K562 (cell line): ENCODE measurements around the gene DNAJC18. TPM values are rescaled to one million over a fixed set of nuclear protein-coding genes. Genes with fewer than 3 reads are reported as not detected.

Experiments used
- ATAC-seq: fragments of 200-7000 bp; cut with Tn5 transposase; 3 replicates; pipeline ENCODE4 v1.9.1; 2020; ENCODE audit warnings: moderate library complexity
- BruUV-seq: library from RNA; stranded (reverse); fragments of 400-500 nt; replicated peaks from 2 replicates; lab custom pipeline; 2021; lab: Mats Ljungman, UMichigan
- CTCF ChIA-PET: fragments of 300-600 bp; formaldehyde crosslinking; extraction: SDS; loops from one replicate; lab custom pipeline; 2021; ENCODE audit warnings: low intra/inter-chr PET ratio; lab: Yijun Ruan, JAX
- POLR2A ChIA-PET: fragments of 300-600, 350-650 bp; sonication (Branson Sonifier 250); formaldehyde crosslinking; extraction: SDS; loops from one replicate; lab custom pipeline; 2021; ENCODE audit warnings: antibody characterized with exemption, inconsistent platforms; lab: Yijun Ruan, JAX
- DNase-seq, 4 experiments: peaks; one replicate each; pipeline versions ENCODE4 v3.0.0 to v3.0.0-alpha.2; 2011 to 2018; ENCODE audit warnings: low spot score in 3 of 4, mixed read lengths in 3 of 4; ENCODE audit errors: extremely low read depth in 1 of 4
- FAIRE-seq: peaks from 2 replicates; lab custom pipeline; 2011; peaks lifted over from hg19 to GRCh38; lab: Jason Lieb, UNC
- H2AFZ ChIP-seq: 2 replicates; pipeline ENCODE4 v1.6.0; 2011; ENCODE audit warnings: low read depth, low read length, control low read depth, inconsistent platforms
- H3K27ac ChIP-seq: fragments of 200-600 bp; 3 replicates; pipeline ENCODE4 v1.8.0; 2011; ENCODE audit warnings: low read depth, mild to moderate bottlenecking, control low read depth, inconsistent platforms, low read length, moderate library complexity, mixed read lengths; ENCODE audit errors: extremely low read depth
- H3K27me3 ChIP-seq, 2 experiments: fragments of 300-600 bp in 1 of 2; 2 replicates in 1 of 2; 3 replicates in 1 of 2; pipeline versions ENCODE4 v1.6.0 to v1.8.0; 2011; ENCODE audit warnings: inconsistent platforms in 2 of 2, low read length in 2 of 2, mild to moderate bottlenecking in 1 of 2, mixed read lengths in 1 of 2, moderate library complexity in 1 of 2; ENCODE audit not compliant: control insufficient read depth in 2 of 2, insufficient read depth in 2 of 2
- H3K36me3 ChIP-seq: fragments of 300-600 bp; 3 replicates; pipeline ENCODE4 v1.8.0; 2011; ENCODE audit warnings: mild to moderate bottlenecking, low read length, inconsistent platforms; ENCODE audit not compliant: control insufficient read depth, insufficient read depth
- H3K4me1 ChIP-seq, 2 experiments: fragments of 200-600 bp in 1 of 2; replicated peaks in 1 of 2; 2 replicates in 1 of 2; 3 replicates in 1 of 2; pipeline versions ENCODE4 v1.5.1 to v1.8.0; 2011; ENCODE audit warnings: inconsistent platforms in 2 of 2, low read length in 2 of 2, mild to moderate bottlenecking in 1 of 2, mixed read lengths in 1 of 2, moderate library complexity in 1 of 2; ENCODE audit not compliant: control insufficient read depth in 2 of 2, insufficient read depth in 2 of 2
- H3K4me2 ChIP-seq: 2 replicates; pipeline ENCODE4 v1.6.1; 2011; ENCODE audit warnings: low read length, control low read depth, inconsistent platforms, mixed read lengths; ENCODE audit not compliant: insufficient read depth
- H3K4me3 ChIP-seq: fragments of 200-600 bp; sonication (generic), shearing (Covaris generic); 2 replicates; pipeline ENCODE4 v1.5.1; 2016; ENCODE audit warnings: control low read depth, inconsistent platforms
- H3K79me2 ChIP-seq: fragments of 200-600 bp; 3 replicates; pipeline ENCODE4 v1.8.0; 2011; ENCODE audit warnings: low read length, inconsistent platforms; ENCODE audit not compliant: control insufficient read depth, insufficient read depth
- H3K9ac ChIP-seq, 2 experiments: 2 replicates each; pipeline versions ENCODE4 v1.6.0 to v1.6.1; 2011; ENCODE audit warnings: low read depth in 2 of 2, low read length in 2 of 2, control low read depth in 1 of 2, inconsistent platforms in 1 of 2, mild to moderate bottlenecking in 1 of 2, mixed read lengths in 1 of 2; ENCODE audit not compliant: insufficient read depth in 1 of 2
- H3K9me1 ChIP-seq: one replicate; pipeline ENCODE4 v1.6.0; 2011; ENCODE audit warnings: inconsistent platforms, mild to moderate bottlenecking, low read length, moderate library complexity; ENCODE audit not compliant: control insufficient read depth, insufficient read depth
- H3K9me3 ChIP-seq: replicated peaks from 2 replicates; pipeline ENCODE4 v1.5.1; 2011; ENCODE audit warnings: low read depth, low read length, inconsistent platforms; ENCODE audit not compliant: control insufficient read depth, insufficient read depth
- H4K20me1 ChIP-seq: replicated peaks from 2 replicates; pipeline ENCODE4 v1.6.1; 2011; ENCODE audit warnings: low read length, inconsistent platforms, mixed read lengths; ENCODE audit not compliant: control insufficient read depth, insufficient read depth
- BCOR ChIP-seq: fragments of 450-650 bp; IDR thresholded peaks from 2 replicates; pipeline ENCODE4 v1.6.1; 2016
- CGGBP1 ChIP-seq: fragments of 250-450 bp; sonication (Bioruptor Pico); IDR thresholded peaks from 2 replicates; pipeline ENCODE4 v1.9.0; 2021; ENCODE audit warnings: mild to moderate bottlenecking
- GTF3C2 ChIP-seq: IDR thresholded peaks from 3 replicates; pipeline ENCODE4 v1.6.1; 2011; ENCODE audit warnings: borderline replicate concordance, mild to moderate bottlenecking, moderate library complexity; ENCODE audit not compliant: insufficient read length; ENCODE audit errors: extremely low read depth
- HDAC2 ChIP-seq: fragments of 450-650 bp; IDR thresholded peaks from 2 replicates; pipeline ENCODE4 v1.6.1; 2016; ENCODE audit warnings: mild to moderate bottlenecking
- KDM1A ChIP-seq, 2 experiments: fragments of 450-650 bp; IDR thresholded peaks; 2 replicates each; pipeline ENCODE4 v1.6.1; 2016; ENCODE audit warnings: mild to moderate bottlenecking in 2 of 2
- PTBP1 ChIP-seq: fragments of 200-400 bp; formaldehyde crosslinking; IDR thresholded peaks from 2 replicates; pipeline ENCODE4 v1.6.1; 2017; ENCODE audit warnings: low read depth, low read length
- RBM25 ChIP-seq: fragments of 200-400 bp; formaldehyde crosslinking; IDR thresholded peaks from 2 replicates; pipeline ENCODE4 v1.6.1; 2018; ENCODE audit warnings: low read length, low read depth, moderate library complexity; ENCODE audit not compliant: severe bottlenecking
- RCOR1 ChIP-seq, 2 experiments: IDR thresholded peaks; 2 replicates each; pipeline ENCODE4 v1.6.1; 2012; ENCODE audit warnings: low read depth in 2 of 2, low read length in 2 of 2, borderline replicate concordance in 1 of 2, improper control_type of control experiment in 1 of 2
- RUNX1 ChIP-seq: sonication (generic); IDR thresholded peaks from 2 replicates; pipeline ENCODE4 v1.6.1; 2016; ENCODE audit warnings: antibody characterized with exemption, low read depth
- SMARCA5 ChIP-seq: fragments of 450-650 bp; IDR thresholded peaks from 2 replicates; pipeline ENCODE4 v1.6.1; 2016
- ZBTB8A ChIP-seq: fragments of 450-650 bp; IDR thresholded peaks from 2 replicates; pipeline ENCODE4 v1.6.1; 2018; ENCODE audit warnings: mild to moderate bottlenecking, moderate library complexity; ENCODE audit not compliant: partially characterized antibody
- ZFP36 ChIP-seq: fragments of 150-350 bp; IDR thresholded peaks from 2 replicates; pipeline ENCODE4 v1.6.1; 2018; ENCODE audit warnings: low read length, low read depth; ENCODE audit not compliant: partially characterized antibody
- ZNF436 ChIP-seq: fragments of 250-450, 450-650 bp; sonication (Bioruptor Pico); formaldehyde crosslinking; IDR thresholded peaks from 2 replicates; pipeline ENCODE4 v1.7.0; 2020; ENCODE audit warnings: mild to moderate bottlenecking
- ZNF586 ChIP-seq: fragments of 450-650 bp; formaldehyde crosslinking; conservative IDR thresholded peaks from 2 replicates; pipeline ENCODE4 v1.4.0; 2020; ENCODE audit warnings: mild to moderate bottlenecking, moderate library complexity
- WGBS: fragments of 100-300 bp; shearing (Covaris generic); methylation state at CpG from one replicate; pipeline ENCODE4 v1.1.6; 2016; ENCODE audit warnings: low coverage, mixed read lengths; ENCODE audit not compliant: insufficient coverage; ENCODE audit errors: missing lambda C conversion rate; 5-methylcytosine and 5-hydroxymethylcytosine counted together
- in situ Hi-C: fragments of 300-500 bp; cut with MboI; formaldehyde crosslinking; loops from 4 replicates; pipeline ENCODE4 v1.15.0; 2018; ENCODE audit warnings: inconsistent platforms, mixed read lengths
- intact Hi-C: fragments of 100-400 bp; cut with micrococcal nuclease; formaldehyde crosslinking; loops from 2 replicates; pipeline ENCODE4 v1.14.2; 2022
- polyA plus RNA-seq, 8 experiments: library from polyadenylated mRNA; depleted of rRNA in 4 of 8; stranded (reverse) in 5 of 8; unstranded in 3 of 8; fragments of >200 nt; fragmentation: Nextera tagmentation in 2 of 8; fragmentation: Illumina TruSeq in 1 of 8; extraction: Ambion mirVana in 2 of 8; extraction: Trizol in 1 of 8; gene quantifications; 2 replicates each; pipeline versions ENCODE4 v1.2.1 to v1.2.3, GENCODE V29; 2011 to 2014; ENCODE audit warnings: inconsistent platforms in 1 of 8, missing spikeins in 1 of 8
- total RNA-seq, 7 experiments: library from RNA; depleted of rRNA in 6 of 7; stranded (reverse); fragments of >200 nt in 6 of 7; fragmentation: Illumina TruSeq in 2 of 7; extraction: Trizol in 2 of 7; gene quantifications; 2 replicates each; pipeline versions ENCODE4 v1.2.1 to v1.2.3, GENCODE V29; 2011 to 2021; ENCODE audit warnings: low replicate concordance in 1 of 7

The DNAJC18 gene
- total and polyA plus RNA-seq, 9 of the 15 experiments (the other 6 are each of a cell fraction or from before 2014, with no cell fraction given) = 1.5 to 13.3 (median 7.5) TPM

DNA sequence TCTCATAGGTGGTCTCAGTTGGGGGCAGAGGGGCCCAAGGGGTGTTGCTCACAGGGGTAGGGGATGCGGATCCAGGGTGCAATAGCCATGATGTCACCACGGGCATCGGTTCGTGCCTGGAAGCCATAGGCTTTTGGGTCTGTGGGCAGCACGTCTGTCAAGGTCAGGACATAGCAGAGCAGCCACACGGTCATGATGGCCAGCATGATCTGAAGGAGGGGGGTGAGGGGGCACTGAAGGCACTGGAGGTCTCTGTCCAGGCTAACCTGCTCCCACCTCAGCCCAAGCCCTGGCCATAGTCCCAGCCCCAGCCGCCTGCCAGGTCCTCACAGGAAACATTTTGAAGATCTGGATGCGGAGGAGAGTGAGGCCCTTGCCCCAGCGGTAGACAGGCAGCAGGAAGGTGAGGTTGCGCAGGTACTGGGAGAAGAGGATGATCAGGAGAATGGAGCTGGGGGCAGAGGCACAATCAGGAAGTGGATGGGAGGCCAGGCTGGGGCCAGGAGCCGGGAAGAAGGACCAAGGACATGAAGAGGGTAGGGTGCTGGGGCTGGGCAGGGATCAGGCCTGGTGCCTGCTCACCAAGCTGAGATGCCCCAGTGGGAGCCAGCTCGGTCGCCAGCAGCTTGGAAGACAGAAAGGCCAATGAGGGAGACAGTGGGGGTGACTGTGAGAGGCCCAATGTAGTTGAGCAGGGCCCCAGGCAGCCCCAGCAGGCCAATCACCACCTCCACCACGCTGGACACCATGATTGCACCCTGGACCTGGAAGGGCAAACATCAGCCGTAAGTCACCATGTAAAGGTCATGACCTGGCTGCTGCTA is 59.5 kb downstream of the DNAJC18 start:
- CTCF ChIA-PET = no interaction called here
- no peak overlapping the region for H3K27ac ChIP-seq
- H3K36me3 ChIP-seq = no peaks in the 10 kb centered on the region
- peaks cover 19 to 56% of the 10 kb centered on the region in 2 experiments; a peak in 4 of 5 replicates for H3K4me1 ChIP-seq
- H2AFZ ChIP-seq = no peak overlapping the region
- H3K4me3 ChIP-seq = no peak overlapping the region
- no peaks in the 10 kb centered on the region for H3K9me1 ChIP-seq
- H3K79me2 ChIP-seq = no peaks in the 10 kb centered on the region
- peak overlapping the region in 1 of 2 experiments; percentile 68; a peak in 2 of 4 replicates for H3K9ac ChIP-seq
- no peaks in the 10 kb centered on the region for H3K27me3 ChIP-seq
- POLR2A ChIA-PET = interaction anchor here (0.6 kb wide), 1 partner anchor 107 kb away, joined by 3 read pairs; no protein-coding TSS in a partner anchor
- no peaks in the 10 kb centered on the region for H4K20me1 ChIP-seq
- intact Hi-C loops = no loop called here
- no peaks in the 10 kb centered on the region for H3K9me3 ChIP-seq
- no TSS peak for BruUV-seq
- FAIRE-seq = no peak
- no peak for TF ChIP-seq RUNX1
- TF ChIP-seq HDAC2 = 0 out of 2 replicates have a peak, but pooled peaks have one; percentile 31
- peak in 1 of 2 experiments; percentile 59; a peak in 1 of 4 replicates for TF ChIP-seq KDM1A (IDR thresholded peaks at IDR 0.05)
- TF ChIP-seq SMARCA5 = peak; percentile 87; the same call in 1 of the 2 replicates
- TF ChIP-seq RCOR1 (IDR thresholded peaks at IDR 0.05; ENCODE audit: borderline replicate concordance in 1 of 2, low read depth in 2 of 2, low read length in 2 of 2) = 0 out of 4 replicates have a peak, but pooled peaks of 1 of the 2 experiments have one; percentile 42
- TF ChIP-seq CGGBP1 (CRISPR knock-in tag) = no peak
- peak; percentile 92 for TF ChIP-seq PTBP1
- peak; percentile 67 for TF ChIP-seq GTF3C2
- TF ChIP-seq ZNF436 = peak; percentile 87
- peak; percentile 80 for TF ChIP-seq BCOR
- no peak for TF ChIP-seq ZBTB8A
- no peak for TF ChIP-seq ZNF586 (CRISPR knock-in tag)
- TF ChIP-seq ZFP36 = peak; percentile 99
- TF ChIP-seq RBM25 = peak; percentile 95
- TF ChIP-seq, all 486 proteins: peak for 10
- 70% methylated on average over 15 of the region's 15 CpGs for WGBS
- H3K4me2 ChIP-seq = no peak overlapping the region
- DNase-seq (peak in 1 of 4 experiments; percentile 6), ATAC-seq (no peak)
- in situ Hi-C loops = no loop called here
